Ectodermal cell (in vitro differentiated cells): ENCODE results near the gene RASSF1.

Experiments used
- H3K27ac ChIP-seq: 2 replicates; pipeline ENCODE4 v1.7.0; 2013; ENCODE audit warnings: mild to moderate bottlenecking, low read depth, low read length; ENCODE audit not compliant: insufficient read depth, poor library complexity, severe bottlenecking
- H3K27me3 ChIP-seq: 2 replicates; pipeline ENCODE4 v1.7.0; 2013; ENCODE audit warnings: mild to moderate bottlenecking, low read length; ENCODE audit not compliant: insufficient read depth, control insufficient read depth, poor library complexity, severe bottlenecking
- H3K36me3 ChIP-seq: one replicate; pipeline ENCODE4 v1.7.0; 2013; ENCODE audit warnings: low read length; ENCODE audit not compliant: control insufficient read depth, insufficient read depth
- H3K4me1 ChIP-seq: one replicate; pipeline ENCODE4 v1.7.0; 2013; ENCODE audit warnings: low read length; ENCODE audit not compliant: control insufficient read depth, insufficient read depth
- H3K4me3 ChIP-seq: 2 replicates; pipeline ENCODE4 v1.7.0; 2013; ENCODE audit warnings: low read depth, low read length, control low read depth; ENCODE audit not compliant: insufficient read depth
- H3K9me3 ChIP-seq: 2 replicates; pipeline ENCODE4 v1.7.0; 2013; ENCODE audit warnings: mild to moderate bottlenecking, low read length, moderate library complexity; ENCODE audit not compliant: control insufficient read depth
- WGBS, 2 experiments: methylation state at CpG; one replicate each; pipeline ENCODE4 v1.1.7; 2013; ENCODE audit warnings: missing lambda C conversion rate in 2 of 2; 5-methylcytosine and 5-hydroxymethylcytosine counted together

Gene RASSF1

GRCh38 chr3:50354850-50355249 is 14.2 kb upstream of the RASSF1 start:
- H3K9me3 ChIP-seq = no peaks in the 10 kb centered on the region
- H3K27me3 ChIP-seq = no peaks in the 10 kb centered on the region
- no peak overlapping the region for H3K4me3 ChIP-seq
- H3K4me1 ChIP-seq = peaks cover 19% of the 10 kb centered on the region
- WGBS, 2 experiments = 96% methylated on average over 7 of the region's 7 CpGs
- no peak overlapping the region for H3K27ac ChIP-seq
- H3K36me3 ChIP-seq = peaks cover 5% of the 10 kb centered on the region

GRCh38 chr3:50354186-50354764 is 13.6 kb upstream of the RASSF1 start:
- Histone ChIP-seq H3K27ac (no peak overlapping the region), H3K4me3 (no peak overlapping the region), H3K4me1 (peaks cover 19% of the 10 kb centered on the region), H3K27me3 (no peaks in the 10 kb centered on the region), H3K36me3 (peaks cover 5% of the 10 kb centered on the region), H3K9me3 (no peaks in the 10 kb centered on the region)
- WGBS, 2 experiments = 95 to 97% methylated on average over 5 of the region's 5 CpGs

GRCh38 chr3:50353245-50354004 is 12.8 kb upstream of the RASSF1 start:
- no peaks in the 10 kb centered on the region for H3K9me3 ChIP-seq
- WGBS, 2 experiments = 94% methylated on average over 12 of the region's 12 CpGs
- no peaks in the 10 kb centered on the region for H3K27me3 ChIP-seq
- peaks cover 17% of the 10 kb centered on the region for H3K4me1 ChIP-seq
- peaks cover 8% of the 10 kb centered on the region for H3K36me3 ChIP-seq
- H3K27ac ChIP-seq = no peak overlapping the region
- no peak overlapping the region for H3K4me3 ChIP-seq

- H3K27ac ChIP-seq = no peak overlapping the region
- peaks cover 11% of the 10 kb centered on the region for H3K36me3 ChIP-seq
- no peaks in the 10 kb centered on the region for H3K27me3 ChIP-seq
- H3K4me3 ChIP-seq = no peak overlapping the region
- no peaks in the 10 kb centered on the region for H3K9me3 ChIP-seq
- WGBS, 2 experiments = 76 to 82% methylated on average over 2 of the region's 2 CpGs
- peaks cover 10% of the 10 kb centered on the region for H3K4me1 ChIP-seq
These were observed 12.1 kb upstream of the RASSF1 start for GRCh38 chr3:50352781-50353180.

- H3K4me3 ChIP-seq = peak overlapping the region; percentile 67
- H3K36me3 ChIP-seq = peaks cover 11% of the 10 kb centered on the region
- no peaks in the 10 kb centered on the region for H3K9me3 ChIP-seq
- 83 to 86% methylated on average over 11 of the region's 11 CpGs for WGBS, 2 experiments
- H3K4me1 ChIP-seq = peaks cover 3% of the 10 kb centered on the region
- peaks cover 5% of the 10 kb centered on the region for H3K27me3 ChIP-seq
- H3K27ac ChIP-seq = no peak overlapping the region
These were observed 10.7 kb upstream of the RASSF1 start for GRCh38 chr3:50351323-50351697.

- Histone ChIP-seq H3K4me3 (peak within 1 kb of the TSS; percentile 67), H3K4me1 (peaks cover 3% of the 10 kb centered on the region), H3K9me3 (no peaks in the 10 kb centered on the region), H3K27me3 (peaks cover 11% of the 10 kb centered on the region), H3K27ac (no peak within 1 kb of the TSS), H3K36me3 (peaks cover 9% of the 10 kb centered on the region)
- WGBS, 2 experiments = 2 to 3% methylated on average over 64 of the region's 64 CpGs
These were observed 10.1 kb upstream of the RASSF1 start, which contains the start of the genes CYB561D2 and NPRL2 for GRCh38 chr3:50350527-50351322. Gene CYB561D2, plus strand, starts transcription at chr3:50350862. Its CDS starts 572 bp downstream, at chr3:50351434. Gene NPRL2, minus strand, starts transcription at chr3:50350775. Its CDS starts 123 bp downstream, at chr3:50350652.

GRCh38 chr3:50350213-50350526 is 9.5 kb upstream of the RASSF1 start:
- Histone ChIP-seq H3K36me3 (peaks cover 5% of the 10 kb centered on the region), H3K4me1 (peaks cover 3% of the 10 kb centered on the region), H3K9me3 (no peaks in the 10 kb centered on the region), H3K4me3 (peak overlapping the region; percentile 67), H3K27ac (no peak overlapping the region), H3K27me3 (peaks cover 17% of the 10 kb centered on the region)
- WGBS, 2 experiments = 47% methylated on average over 7 of the region's 7 CpGs

- H3K36me3 ChIP-seq = peaks cover 5% of the 10 kb centered on the region
- H3K4me1 ChIP-seq = peaks cover 3% of the 10 kb centered on the region
- H3K27me3 ChIP-seq = peaks cover 44% of the 10 kb centered on the region
- no peak overlapping the region for H3K27ac ChIP-seq
- WGBS, 2 experiments = 37 to 40% methylated on average over 14 of the region's 14 CpGs
- no peaks in the 10 kb centered on the region for H3K9me3 ChIP-seq
- H3K4me3 ChIP-seq = no peak overlapping the region
These were observed 6.7 kb upstream of the RASSF1 start for GRCh38 chr3:50347187-50347813.

- WGBS, 2 experiments = 13 to 14% methylated on average over 45 of the region's 45 CpGs
- Histone ChIP-seq H3K27ac (no peak within 1 kb of the TSS), H3K4me1 (peaks cover 3% of the 10 kb centered on the region), H3K36me3 (peaks cover 5% of the 10 kb centered on the region), H3K4me3 (peak within 1 kb of the TSS; percentile 37), H3K9me3 (no peaks in the 10 kb centered on the region), H3K27me3 (peaks cover 60% of the 10 kb centered on the region)
These were observed 5.1 kb upstream of the RASSF1 start, which contains the start of gene ZMYND10 for GRCh38 chr3:50345586-50346234. Gene ZMYND10, minus strand, starts transcription at chr3:50345732. Its CDS starts 153 bp downstream, at chr3:50345579.
